HL-60 (cell line): ENCODE results near the gene GRM4.

ENCODE experiments used
- CTCF ChIP-seq: IDR thresholded peaks from one replicate; pipeline ENCODE4 v1.5.1; 2011; ENCODE audit warnings: low read length, control low read depth, inconsistent platforms; ENCODE audit not compliant: insufficient read depth
- GABPA ChIP-seq: IDR thresholded peaks from 2 replicates; pipeline ENCODE4 v1.6.1; 2012; ENCODE audit warnings: low read depth
- SPI1 ChIP-seq: IDR thresholded peaks from 2 replicates; pipeline ENCODE4 v1.6.1; 2012; ENCODE audit warnings: low read depth, mild to moderate bottlenecking, borderline replicate concordance

DNA sequence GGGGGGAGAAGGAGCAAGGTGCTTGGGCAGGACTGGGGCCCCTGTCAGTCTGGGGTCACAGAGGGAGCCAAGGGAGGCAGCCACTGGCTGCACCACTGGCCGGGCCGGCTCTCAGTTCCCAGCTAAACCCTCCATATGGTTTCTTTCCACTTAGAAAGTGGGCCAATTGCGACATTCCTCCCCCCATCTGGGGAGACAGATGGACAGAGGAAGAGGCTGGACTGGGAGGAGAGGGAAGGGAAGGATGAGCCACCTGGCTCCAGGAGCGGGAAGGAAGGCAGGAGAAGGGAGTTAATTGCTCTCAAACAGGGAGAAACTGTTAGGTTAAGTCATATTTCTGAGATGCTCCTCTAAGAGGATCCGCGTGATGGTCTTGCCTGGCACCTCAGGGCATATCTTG is 82.2 kb downstream of the GRM4 start:
- TF ChIP-seq CTCF (no peak), GABPA (no peak), SPI1 (no peak)
